Measurements from ENCODE around the gene SOX21. TPM values are rescaled to one million over a fixed set of nuclear protein-coding genes. Genes with fewer than 3 reads are reported as not detected.

Gene SOX21
- total RNA-seq, 1 donor = 0.09 TPM

DNA sequence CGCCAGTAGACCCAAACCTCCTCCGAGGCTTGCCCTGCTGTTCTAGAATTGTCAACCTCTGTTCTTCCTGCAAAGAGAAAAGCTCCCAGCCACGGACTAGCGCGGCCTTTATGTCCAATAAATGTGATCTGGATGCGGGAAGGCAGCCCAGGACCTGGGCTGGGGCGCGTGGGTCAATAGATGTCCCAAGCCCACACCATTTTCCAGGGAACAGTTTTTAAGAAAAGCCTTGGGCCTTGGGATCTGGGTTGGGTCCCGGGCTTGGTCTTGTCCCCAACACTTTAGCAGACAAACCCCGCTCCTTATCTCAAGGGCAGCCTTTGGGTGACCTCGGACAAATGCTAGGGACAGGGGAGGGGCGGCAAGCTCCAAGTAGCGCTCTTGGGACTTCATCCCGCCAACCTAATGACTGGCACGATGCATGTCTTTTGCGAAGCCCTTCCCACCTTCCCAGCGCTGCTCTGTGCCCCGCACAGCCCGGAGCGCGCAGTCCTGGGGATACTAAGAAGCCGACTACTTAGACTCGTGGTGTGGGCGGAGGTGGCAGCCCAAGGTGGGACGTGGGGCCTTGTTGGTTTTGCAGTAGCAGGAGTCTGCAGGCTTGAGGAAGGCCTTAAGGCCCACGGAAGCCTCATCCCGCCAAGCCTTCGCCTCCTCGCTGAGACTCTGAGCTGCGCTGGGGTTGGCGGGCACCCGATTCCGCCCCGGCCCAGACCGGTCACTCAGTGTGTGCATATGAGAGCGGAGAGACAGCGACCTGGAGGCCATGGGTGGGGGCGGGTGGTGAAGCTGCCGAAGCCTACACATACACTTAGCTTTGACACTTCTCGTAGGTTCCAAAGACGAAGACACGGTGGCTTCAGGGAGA is 10.8 kb downstream of the SOX21 start:
- no peak for DNase-seq (ENCODE audit: low read depth)
- no peak for TF ChIP-seq CTCF (IDR thresholded peaks at IDR 0.05; ENCODE audit: insufficient read depth, low read length)
- no peak overlapping the region for H3K4me3 ChIP-seq (ENCODE audit: low read depth, low read length)

GRCh38 chr13:94700536-94700935 is 11.8 kb downstream of the SOX21 start:
- DNase-seq (ENCODE audit: low read depth) = no peak
- no peak overlapping the region for H3K4me3 ChIP-seq (ENCODE audit: low read depth, low read length)
- no peak for TF ChIP-seq CTCF (IDR thresholded peaks at IDR 0.05; ENCODE audit: insufficient read depth, low read length)

DNA sequence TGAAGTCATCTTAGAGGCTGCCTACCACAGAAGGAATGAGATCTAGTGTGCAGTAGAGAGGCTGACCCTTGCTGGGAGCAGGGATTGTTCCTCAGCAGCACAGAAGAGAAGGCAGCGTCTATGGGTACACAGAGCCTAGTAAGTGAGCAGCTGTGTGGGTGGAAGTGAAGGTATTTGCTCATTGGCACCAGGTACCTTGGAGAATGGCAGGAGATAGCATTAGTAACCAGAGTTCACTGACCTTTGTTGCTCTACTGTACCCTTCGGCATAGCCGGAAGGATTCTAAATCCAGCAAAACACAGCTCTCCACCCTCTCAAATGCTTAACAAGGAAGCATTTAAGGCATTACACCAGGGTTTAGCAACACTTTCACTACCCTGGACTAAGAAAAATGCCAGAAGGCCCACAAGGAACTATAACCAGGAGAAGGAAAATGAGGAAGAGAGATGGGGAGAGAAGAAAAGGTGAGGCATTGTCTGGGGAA is 12.3 kb downstream of the SOX21 start:
- no peak for TF ChIP-seq CTCF (IDR thresholded peaks at IDR 0.05; ENCODE audit: insufficient read depth, low read length)

DNA sequence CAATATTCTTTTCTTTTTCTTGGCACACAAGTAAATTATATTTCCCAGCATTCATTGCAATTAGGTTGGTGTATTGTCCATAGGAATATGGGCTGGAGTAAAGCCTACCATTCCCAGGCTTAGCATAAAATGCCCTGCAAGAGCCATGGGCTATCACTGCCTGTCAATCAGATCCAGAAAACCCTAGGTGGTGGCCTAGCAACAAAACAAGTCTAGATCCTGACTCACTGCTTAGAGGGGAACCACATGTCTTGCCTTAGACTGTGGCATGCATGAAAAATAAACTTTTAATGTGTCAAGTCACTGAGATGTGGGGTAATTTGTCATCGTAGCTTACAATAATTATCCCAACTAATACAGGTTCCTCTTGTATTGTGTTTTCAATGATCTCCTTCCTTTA is 16.2 kb downstream of the SOX21 start:
- no peak for TF ChIP-seq CTCF (IDR thresholded peaks at IDR 0.05; ENCODE audit: insufficient read depth, low read length)
- no peak for DNase-seq (ENCODE audit: low read depth)
- no peak overlapping the region for H3K4me3 ChIP-seq (ENCODE audit: low read depth, low read length)

More for the DNA sequence above, 12.3 kb downstream of the SOX21 start:
- no peak overlapping the region for H3K4me3 ChIP-seq (ENCODE audit: low read depth, low read length)
- no peak for DNase-seq (ENCODE audit: low read depth)

- DNase-seq (ENCODE audit: low read depth) = no peak
- H3K4me3 ChIP-seq (ENCODE audit: low read depth, low read length) = no peak overlapping the region
- no peak for TF ChIP-seq CTCF (IDR thresholded peaks at IDR 0.05; ENCODE audit: insufficient read depth, low read length)
Measured at GRCh38 chr13:94692030-94692429, 20.3 kb downstream of the SOX21 start.

DNA sequence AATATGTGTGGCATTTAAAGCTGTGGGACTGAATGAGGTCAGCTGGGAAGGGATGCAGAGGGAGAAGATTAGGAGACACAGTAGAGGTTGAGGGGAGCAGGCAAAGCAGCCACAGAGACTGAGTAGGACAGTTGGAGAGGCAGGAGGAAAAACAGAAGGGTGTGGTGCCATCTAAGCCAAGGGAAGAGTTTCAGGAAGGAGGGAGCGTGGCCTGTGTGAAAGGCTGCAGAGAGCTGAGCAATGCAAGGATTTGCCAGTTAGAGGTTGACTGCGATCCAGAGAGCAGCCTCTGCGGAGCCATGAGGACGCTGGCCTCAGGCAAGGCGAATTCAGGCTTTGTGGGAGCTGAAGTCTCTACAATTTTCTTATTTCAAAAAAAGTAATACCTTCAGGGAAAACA is 28.9 kb downstream of the SOX21 start:
- peak; percentile 21 for DNase-seq (ENCODE audit: low read depth)
- H3K4me3 ChIP-seq (ENCODE audit: low read depth, low read length) = no peak overlapping the region
- TF ChIP-seq CTCF (IDR thresholded peaks at IDR 0.05; ENCODE audit: insufficient read depth, low read length) = no peak

Data from fibroblast of the aortic adventitia (primary cell).